Measurements from ENCODE around the gene PRCP.

Gene PRCP

DNA sequence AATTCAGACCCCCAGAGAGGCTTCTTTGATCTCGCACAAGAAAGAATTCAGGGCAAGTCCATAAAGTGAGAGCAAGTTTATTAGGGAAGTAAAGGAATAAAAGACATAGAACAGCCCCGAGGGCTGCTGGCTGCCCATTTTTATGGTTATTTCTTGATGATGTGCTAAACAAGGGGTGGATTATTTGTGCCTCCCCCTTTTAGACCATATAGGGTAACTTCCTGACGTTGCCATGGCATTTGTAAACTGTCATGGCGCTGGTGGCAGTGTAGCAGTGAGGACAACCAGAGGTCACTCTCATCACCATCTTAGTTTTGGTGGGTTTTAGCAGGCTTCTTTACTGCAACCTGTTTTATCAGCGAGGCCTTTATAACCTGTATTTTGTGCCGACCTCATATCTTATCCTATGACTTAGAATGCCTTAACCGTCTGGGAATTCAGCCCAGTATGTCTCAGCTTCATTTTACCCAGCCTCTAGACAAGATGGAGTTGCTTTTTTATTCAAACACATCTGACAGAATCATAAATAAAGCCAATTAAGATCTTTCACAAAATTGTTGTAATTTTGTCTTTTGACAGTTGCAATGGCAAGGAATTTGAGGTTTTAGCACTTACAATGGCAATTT, 8.9 kb upstream of the PRCP start:
- Histone ChIP-seq H3K27ac (no peak overlapping the region), H3K4me3 (no peak overlapping the region)

DNA sequence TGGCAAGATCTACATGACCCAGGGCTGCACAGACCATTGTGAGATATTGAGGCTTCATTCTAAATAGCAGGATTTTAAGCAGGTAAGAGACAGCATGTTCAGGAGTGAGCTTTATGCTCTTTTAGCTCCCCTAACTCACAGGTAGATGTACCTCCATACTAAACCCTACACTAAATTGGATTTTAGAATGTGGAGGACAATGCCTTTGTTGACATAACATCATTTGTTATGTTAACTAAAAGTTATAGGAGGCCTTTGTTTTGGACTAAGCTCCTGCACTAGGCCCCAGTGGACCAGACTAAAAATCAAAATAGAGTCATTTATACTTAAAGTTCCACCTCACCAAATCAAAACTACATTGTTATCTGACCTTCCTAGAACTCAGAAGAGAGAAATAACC, 8.1 kb upstream of the PRCP start:
- H3K4me3 ChIP-seq: no peak overlapping the region
- no peak overlapping the region for H3K27ac ChIP-seq

DNA sequence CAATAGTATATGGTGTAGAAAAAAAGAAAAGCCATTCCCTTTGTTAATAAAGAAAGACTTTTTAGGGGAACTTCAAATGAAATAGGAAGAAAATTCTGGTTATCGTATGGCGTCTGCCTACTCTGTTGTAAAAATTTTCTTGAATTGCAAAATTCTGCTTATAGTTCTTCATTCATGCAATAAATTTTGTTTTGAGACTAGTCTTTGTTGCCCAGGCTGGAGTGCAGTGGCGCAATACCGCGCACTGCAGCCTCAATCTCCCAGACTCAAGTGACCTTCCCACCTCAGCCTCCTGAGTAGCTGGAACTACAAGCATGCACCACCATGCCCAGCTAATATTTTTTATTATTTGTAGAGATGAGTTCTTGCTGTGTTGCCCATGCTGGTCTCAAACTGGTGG, 7.1 kb upstream of the PRCP start:
- H3K27ac ChIP-seq: peak overlapping the region in 3 of 21 experiments; percentile 1 to 16 (median 8)
- no peak overlapping the region for H3K4me3 ChIP-seq

DNA sequence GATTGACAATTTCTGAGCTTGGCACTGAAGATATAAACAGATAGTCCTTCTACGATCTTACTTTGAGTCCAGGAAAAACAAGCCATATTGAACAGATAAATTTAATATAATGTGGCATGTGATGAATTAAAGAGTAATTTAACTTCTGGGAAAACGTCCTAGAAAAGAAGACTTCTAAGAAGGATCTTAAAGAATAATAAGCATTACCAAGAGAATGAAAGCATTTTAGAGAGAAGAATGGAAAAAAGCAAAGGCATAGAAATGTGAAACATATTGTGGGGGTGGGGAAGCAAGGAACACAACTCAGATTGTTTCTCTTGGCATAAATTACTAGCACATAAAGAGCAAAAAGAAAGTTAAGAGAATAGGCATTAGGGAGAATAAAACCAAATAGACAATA, 6.7 kb upstream of the PRCP start:
- peak overlapping the region in 2 of 21 experiments; percentile 2 to 16 for H3K27ac ChIP-seq
- no peak overlapping the region for H3K4me3 ChIP-seq

DNA sequence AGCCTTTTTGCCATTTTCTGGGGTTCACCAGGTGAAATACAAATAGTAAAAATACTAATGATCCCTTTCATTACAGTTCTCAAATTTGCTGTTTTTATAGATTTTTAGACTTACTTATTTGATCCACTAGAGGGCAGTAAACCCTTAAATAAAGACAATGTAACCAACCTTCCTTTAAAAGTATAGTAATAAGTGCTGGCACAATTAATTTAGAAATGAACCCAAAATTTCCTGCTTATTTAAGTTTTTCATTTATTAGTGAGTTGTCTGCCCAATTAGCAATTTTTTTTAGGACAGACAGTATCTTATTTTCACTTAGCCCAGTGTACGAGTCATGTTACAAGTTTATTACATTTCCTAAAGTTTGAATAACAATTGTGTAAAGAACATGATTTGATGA, 6.0 kb upstream of the PRCP start:
- H3K27ac ChIP-seq: peak overlapping the region in 1 of 21 experiments; percentile 2

DNA sequence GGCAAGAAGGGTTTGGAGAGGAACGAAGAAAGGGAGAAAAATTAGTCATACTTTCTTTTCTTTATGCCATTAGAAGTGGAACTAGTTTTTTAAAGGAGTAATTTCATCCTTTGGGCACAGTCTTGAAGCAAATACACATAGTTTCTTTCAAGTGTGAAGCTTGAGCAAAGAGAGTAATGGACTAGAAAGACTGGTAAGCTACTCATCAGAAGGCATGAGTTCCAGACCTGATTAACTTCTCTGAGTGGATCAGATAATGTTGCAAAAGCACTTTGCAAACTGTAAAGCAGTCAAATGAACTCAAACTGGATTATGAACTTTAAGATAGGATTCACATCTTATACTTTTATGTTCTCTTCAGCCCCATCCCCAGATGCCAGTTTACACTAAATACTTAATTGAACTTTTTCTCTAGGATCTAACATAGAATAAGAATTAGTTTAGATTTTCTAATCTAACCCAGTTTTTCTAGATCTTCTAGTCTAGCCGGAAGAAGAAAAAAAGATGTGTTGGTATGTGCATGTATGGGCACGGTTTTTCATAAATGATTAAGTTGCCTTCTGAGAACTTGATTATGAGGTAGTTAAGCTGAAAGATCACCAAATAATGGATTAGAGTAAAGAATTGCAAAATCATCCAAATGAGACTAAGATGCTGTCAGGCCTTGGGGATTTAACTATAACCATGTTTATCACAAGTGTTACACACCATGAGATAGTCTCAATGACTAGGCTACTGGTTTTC, 3.8 kb upstream of the PRCP start:
- Histone ChIP-seq H3K4me3 (no peak overlapping the region), H3K27ac (peak overlapping the region in 1 of 21 experiments; percentile 14)

More for the DNA sequence above, 6.0 kb upstream of the PRCP start:
- H3K4me3 ChIP-seq: no peak overlapping the region

DNA sequence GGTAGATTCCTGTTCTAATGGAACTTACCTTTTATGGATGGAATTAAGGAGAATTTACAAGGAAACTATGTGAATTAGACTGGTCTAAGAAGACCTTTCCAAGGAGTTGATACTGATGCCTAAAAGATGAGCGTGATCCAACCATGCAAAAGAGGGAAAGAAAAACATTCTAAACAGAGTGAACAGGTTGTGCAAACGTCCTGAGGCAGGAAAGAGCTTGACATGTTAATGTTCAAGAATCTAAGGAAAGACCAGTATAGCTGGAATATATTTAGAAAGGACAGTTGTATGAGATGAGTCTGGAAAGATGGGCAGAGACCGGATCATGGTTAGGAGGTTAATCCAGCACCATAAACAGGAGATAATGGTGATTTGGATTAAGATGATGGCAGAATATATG, 2.6 kb upstream of the PRCP start:
- no peak overlapping the region for H3K4me3 ChIP-seq
- H3K27ac ChIP-seq: no peak overlapping the region

DNA sequence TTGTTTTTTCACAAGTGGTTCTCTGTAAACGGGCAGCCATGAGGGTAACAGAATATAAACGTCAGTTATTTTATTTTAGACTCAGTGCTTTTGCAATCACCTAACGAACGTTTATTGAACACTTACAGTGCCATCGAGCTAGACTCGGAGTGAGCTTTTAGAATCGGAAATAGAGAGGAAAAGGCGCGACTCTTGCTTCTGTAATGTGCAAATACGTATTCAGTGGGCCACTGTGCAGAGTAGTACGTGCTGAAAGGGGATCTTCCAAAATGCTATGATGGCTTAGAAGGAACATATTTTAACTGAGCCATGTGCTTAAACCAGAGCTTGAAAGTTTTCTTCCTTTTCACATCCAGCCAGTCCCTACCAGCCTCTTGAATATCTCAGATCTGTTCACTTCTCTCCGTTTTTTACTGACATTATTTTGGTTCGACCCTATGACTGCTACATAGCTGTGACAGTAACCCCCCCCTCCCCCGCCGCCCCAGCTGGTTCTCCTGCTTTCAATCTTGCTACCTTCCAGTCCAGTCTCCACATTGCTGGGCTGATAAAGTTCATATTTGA, 1.8 kb upstream of the PRCP start:
- peak overlapping the region; percentile 55 to 72 (median 70) for H3K4me3 ChIP-seq
- peak overlapping the region in 1 of 21 experiments; percentile 91 for H3K27ac ChIP-seq

DNA sequence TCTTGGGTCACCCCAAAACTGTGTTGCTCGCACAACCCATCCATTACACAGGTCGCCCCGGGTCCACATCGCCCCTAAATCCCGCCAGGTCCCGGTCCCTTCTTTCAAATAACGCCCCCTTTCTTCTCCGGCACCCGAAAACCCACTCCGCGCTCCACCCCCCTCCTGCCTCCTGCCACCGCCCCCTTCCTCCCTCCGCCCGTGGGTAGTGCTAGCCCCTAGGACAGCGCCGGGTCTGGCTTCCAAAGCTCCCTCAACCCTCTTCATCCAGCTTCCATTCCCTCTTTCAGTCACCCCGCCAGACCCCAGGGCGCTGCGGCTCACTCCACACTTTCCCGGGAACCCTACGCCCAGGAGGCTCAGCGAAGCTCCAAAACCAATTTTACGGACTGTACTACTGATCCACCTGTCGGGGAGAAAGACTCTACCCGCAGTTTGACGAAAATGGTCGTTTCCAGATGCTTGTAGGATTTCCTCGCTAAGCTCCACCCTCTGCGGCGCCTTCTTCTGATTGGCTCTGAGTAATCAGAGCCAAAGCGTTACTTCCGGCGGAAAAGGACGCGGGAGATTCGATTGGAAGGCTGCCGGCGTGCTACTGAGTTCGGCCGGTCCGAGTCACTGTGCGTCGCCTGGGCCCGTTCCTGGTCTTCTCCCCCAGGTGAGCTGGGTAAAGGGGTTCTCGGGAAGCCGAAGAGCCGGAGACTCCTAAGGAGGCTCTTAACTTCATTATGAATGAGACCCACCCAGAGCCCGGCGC, 1.1 kb upstream of the PRCP start, which contains the start of gene DDIAS:
TSS of gene DDIAS (plus strand) at position 572 of the 757 bp plus-strand sequence. CDS start 13,003 bp downstream, outside the sequence.
- peak within 1 kb of the TSS; percentile 70 to 95 (median 87) for H3K27ac ChIP-seq

DNA sequence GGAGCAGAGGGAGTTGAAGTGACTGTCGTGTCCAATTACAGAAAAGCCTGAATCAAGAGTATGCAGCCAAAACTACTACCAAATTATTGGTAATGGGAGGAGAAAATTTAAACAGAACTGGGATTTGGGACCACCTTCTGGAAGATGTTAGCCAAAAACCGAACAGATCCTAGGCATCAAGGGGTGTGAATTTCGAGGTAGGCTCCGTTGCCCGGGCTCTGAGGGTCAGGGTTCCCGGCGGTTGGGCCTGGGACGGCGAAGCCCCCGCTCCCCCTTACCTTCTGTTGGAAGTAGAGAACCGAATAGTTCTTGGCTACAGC, 313 bp downstream of the PRCP start:
- peak overlapping the region in 20 of 21 experiments; percentile 75 to 95 (median 88) for H3K27ac ChIP-seq

More for the DNA sequence above, 1.1 kb upstream of the PRCP start, which contains the start of gene DDIAS:
- H3K4me3 ChIP-seq: peak within 1 kb of the TSS; percentile 55 to 72 (median 70)

DNA sequence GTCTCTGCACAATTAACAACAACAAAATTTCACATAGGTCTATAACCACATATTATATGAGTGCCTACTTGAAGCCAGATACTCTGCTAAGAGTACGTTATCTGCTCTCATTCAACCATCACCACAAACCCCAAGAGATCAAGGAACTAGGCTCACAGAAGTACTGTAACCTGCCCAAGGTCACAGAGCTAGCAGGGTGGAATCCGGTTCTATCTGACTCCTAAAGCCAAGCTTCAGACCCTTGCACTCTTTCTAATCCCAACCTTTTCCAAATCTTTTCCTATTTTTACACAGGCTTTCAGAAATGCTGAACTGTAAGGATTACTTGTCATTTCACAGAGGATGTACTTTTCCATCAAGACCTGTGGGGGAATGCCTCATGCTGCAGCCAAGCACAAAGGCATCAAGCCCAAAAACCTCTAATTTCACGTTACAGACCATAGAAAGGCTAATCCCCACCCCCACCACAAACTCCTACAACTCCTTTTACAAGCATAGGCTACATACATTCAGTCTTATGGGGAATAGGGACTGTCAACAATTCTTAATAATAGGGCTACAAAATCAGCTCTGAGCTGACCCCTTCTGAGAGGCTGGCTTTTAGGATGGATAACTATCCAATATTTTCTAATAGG, 927 bp downstream of the PRCP start:
- Histone ChIP-seq H3K27ac (peak overlapping the region in 15 of 21 experiments; percentile 75 to 95 (median 89)), H3K4me3 (peak overlapping the region; percentile 55 to 72 (median 70))

More for the DNA sequence above, 313 bp downstream of the PRCP start:
- H3K4me3 ChIP-seq: peak overlapping the region; percentile 55 to 72 (median 70)

DNA sequence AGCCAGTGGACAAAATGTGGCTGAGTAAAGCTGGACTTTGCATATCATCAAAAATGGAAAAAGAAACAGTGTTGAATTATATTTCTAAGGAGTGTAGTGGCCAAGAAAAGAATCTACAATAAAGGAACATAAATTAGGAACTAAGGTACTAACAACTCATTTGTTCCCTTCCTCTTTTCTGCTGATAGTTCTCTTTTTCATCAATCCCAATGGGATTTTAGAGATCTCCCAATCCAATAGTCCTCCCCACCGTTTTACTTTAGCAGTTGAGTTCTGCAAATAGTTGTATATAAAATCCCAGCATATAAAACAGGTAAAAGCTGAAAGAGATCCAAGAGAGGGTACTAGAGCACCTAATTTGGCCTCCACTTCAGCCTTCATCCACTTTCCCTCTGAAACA, 2.0 kb downstream of the PRCP start:
- peak overlapping the region in 5 of 21 experiments; percentile 12 to 95 (median 86) for H3K27ac ChIP-seq
- peak overlapping the region in 4 of 7 experiments; percentile 55 to 70 (median 66) for H3K4me3 ChIP-seq

DNA sequence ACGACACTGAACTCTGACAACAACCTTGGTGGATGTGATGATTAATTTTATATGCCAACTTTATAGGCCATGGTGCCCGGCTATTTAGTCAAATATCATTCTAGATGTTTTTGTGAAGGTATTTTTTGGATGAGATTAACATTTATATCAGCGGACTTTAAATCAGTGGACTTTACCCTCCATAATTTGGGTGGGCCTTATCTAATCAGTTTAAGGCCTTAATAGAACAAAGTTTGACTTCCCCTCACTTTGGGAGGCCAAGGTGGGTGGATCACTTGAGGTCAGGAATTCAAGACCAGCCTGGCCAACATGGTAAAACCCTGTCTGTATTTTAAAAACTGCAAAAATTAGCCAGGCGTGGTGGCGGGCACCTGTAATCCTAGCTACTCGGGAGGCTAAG, 4.0 kb downstream of the PRCP start:
- H3K4me3 ChIP-seq: no peak overlapping the region
- H3K27ac ChIP-seq: peak overlapping the region in 1 of 21 experiments; percentile 32

DNA sequence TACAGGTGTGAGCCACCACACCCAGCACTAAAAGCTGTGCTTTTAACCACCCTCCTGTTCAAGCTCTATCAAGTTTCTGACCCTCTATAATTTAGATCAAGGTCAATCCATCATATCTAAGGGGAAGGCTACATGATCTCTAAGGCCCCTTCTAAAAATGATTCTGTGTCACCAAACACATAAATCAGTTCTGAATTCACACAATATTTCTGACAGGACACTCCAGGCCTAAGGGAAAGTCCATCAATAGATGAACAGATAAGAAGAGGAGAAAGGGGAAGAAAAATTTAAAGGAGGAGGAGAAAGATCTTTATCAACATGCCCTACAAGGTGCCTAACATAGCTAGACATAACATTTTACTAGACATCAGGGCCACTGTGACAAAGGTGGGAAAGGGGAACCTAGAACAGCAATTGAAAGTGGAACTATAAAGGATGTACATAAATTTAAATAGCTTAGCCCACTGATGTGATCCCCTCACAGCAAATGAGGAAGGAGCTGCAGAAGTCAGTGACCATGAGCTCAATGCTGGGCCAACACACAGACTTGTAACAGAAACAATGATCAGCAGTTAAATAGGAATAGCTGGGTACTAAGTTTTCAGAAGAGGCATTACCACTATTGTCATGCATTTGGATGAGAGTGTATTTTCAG, 4.7 kb downstream of the PRCP start:
- Histone ChIP-seq H3K27ac (peak overlapping the region in 1 of 21 experiments; percentile 32), H3K4me3 (no peak overlapping the region)

DNA sequence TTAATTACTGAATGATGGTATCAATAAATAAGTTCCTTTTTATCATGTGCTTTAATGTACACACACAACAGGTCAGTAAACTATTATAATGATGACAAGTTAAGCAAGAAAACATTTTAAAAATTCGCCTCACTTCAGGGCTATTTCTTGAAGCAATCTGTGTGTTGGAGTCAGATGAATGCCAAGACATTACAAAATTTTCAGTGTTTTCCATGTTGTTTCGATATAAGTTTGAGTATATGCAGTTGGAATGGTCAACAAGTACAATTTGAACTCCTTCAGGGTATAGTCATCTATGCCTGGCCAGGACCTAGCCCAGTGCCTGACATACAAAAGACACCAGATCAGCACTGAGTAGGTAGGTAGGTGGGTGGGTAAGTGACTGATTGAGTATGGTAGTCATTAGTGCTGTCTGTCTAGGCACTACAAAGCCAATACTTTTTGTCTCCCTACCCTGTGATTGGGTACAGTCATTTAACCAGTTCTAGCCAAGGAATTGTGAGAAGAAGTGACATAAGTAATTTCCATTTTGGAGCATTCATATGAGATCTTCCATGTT, 7.5 kb downstream of the PRCP start:
- H3K27ac ChIP-seq: no peak overlapping the region
- H3K4me3 ChIP-seq: no peak overlapping the region

DNA sequence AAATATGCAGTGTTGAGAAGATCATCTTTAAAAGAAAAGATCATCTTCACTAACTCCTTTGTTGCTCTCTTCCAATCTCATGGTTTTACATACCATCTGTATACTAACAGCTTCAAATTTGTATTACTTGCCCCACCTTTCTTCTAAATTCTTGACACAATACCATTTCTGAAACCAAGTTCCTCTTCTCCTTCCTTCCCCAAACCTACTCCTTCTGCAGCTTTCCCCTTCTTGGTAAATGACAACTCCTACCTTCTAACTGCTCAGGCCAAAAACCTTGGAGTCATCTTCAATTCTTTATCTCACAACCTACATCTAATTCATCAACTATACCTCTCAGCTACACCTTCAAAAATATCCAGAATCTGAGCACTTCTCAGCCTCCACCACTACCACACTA, 9.3 kb downstream of the PRCP start:
- no peak overlapping the region for H3K4me3 ChIP-seq
- H3K27ac ChIP-seq: peak overlapping the region in 1 of 21 experiments; percentile 47

DNA sequence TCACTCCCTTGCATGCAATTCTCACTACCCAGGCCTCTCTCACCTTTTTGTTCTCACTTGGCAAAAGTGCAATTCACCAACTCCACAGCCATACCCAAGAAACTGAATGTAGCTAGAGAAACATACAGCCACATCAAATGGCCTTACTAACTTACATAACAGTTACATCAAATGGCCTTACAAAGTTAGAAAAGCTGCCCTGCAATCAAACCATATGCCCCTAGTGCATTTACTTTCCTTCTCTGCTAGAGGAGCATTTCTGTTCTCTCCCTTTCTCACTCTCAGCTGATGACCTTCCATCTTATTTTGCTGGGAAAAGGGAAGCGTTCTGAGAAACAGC, 10.3 kb downstream of the PRCP start:
- H3K27ac ChIP-seq: peak overlapping the region in 5 of 21 experiments; percentile 1 to 71 (median 45)
- H3K4me3 ChIP-seq: no peak overlapping the region

DNA sequence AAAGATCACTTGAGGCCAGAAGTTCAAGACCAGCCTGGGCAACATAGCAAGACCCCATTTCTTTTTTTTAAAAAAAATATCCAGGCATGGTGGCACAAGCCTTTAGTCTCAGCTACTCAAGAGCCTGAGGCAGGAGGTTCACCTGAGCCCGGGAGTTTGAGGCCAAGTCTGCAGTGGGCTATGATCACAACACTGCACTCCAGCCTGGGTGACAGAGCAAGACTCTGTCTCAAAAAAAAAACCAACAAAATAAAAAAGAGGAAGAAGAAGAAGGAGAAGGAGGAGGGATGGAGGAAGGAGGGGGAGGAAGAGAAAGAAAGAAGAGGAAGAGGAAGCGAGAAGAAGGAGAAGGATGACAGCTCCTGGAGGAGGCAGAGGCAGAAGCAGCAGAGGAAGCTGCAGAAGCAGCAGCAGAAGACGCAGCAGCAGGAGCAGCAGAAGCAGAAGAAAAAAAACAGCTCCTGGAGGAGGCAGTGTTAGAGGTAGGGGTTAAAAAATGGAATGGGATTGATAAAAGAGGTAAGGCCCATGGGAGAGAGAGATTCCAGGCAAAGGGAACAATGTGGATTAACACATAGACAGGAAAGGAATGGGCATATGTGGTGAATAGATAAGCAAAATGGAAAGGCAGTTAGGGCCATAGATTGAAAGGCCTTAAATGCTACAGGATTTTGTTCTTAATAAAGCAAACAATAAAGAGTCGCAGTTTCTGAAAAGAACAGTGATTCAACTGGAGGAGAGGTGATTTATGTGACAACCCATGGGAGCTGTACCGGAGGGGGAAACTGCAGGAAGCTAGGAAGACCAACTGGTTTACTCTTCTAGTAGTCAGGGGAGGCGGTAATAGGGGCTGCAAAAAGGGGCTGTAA, 10.9 kb downstream of the PRCP start:
- Histone ChIP-seq H3K4me3 (no peak overlapping the region), H3K27ac (peak overlapping the region in 5 of 21 experiments; percentile 1 to 71 (median 45))
